ENCODE results near the gene MAPK14. TPM values are rescaled to one million over a fixed set of nuclear protein-coding genes. Genes with fewer than 3 reads are reported as not detected.
A peak's percentile ranks its signal among the peaks of the same experiment; 100 is the strongest.

MAPK14 gene
- total RNA-seq, 1 donor from 2014 or later = 65.0 TPM

GRCh38 chr6:36095497-36096391 is 68.1 kb downstream of the MAPK14 start:
- peaks cover 21% of the 10 kb centered on the region for H3F3A ChIP-seq (ENCODE audit: low read depth)
- DNase-seq (ENCODE audit: low spot score) = no peak
- Mint-ChIP-seq H3K27me3 (ENCODE audit: insufficient read depth, low read depth) (no peaks in the 10 kb centered on the region), H3K36me3 (peaks cover 4% of the 10 kb centered on the region), H3K4me1 (peaks cover 30% of the 10 kb centered on the region), H3K27ac (peak overlapping the region; percentile 76), H3K4me3 (no peak overlapping the region), H3K9me3 (no peaks in the 10 kb centered on the region)
- H3K27me3 ChIP-seq = no peaks in the 10 kb centered on the region
- no peaks in the 10 kb centered on the region for H4K20me1 ChIP-seq (ENCODE audit: low read depth)
- H3K36me3 ChIP-seq = no peaks in the 10 kb centered on the region
- H2AFZ ChIP-seq (replicated peaks) = no peak overlapping the region
- H3K4me1 ChIP-seq = peaks cover 14% of the 10 kb centered on the region
- no peaks in the 10 kb centered on the region for H3K9me3 ChIP-seq (ENCODE audit: low read depth)
- TF ChIP-seq EZH2phosphoT487 (IDR thresholded peaks at IDR 0.05) (no peak), EZH2 (IDR thresholded peaks at IDR 0.05) (no peak), CTCF (IDR thresholded peaks at IDR 0.05) (no peak)
- H3K9ac ChIP-seq = no peak overlapping the region
- no peak overlapping the region for H3K4me3 ChIP-seq
- no peak overlapping the region for H3K27ac ChIP-seq
- no peaks in the 10 kb centered on the region for H3K79me2 ChIP-seq (ENCODE audit: low read depth)
- no peak overlapping the region for H3K4me2 ChIP-seq

- peaks cover 30% of the 10 kb centered on the region for H3K4me1 Mint-ChIP-seq
- no peaks in the 10 kb centered on the region for H3K27me3 Mint-ChIP-seq (ENCODE audit: insufficient read depth, low read depth)
These were observed 70.8 kb downstream of the MAPK14 start for GRCh38 chr6:36098253-36098919.

More at GRCh38 chr6:36098253-36098919, 70.8 kb downstream of the MAPK14 start:
- no peak for DNase-seq (ENCODE audit: low spot score)
- Histone ChIP-seq H3K36me3 (no peaks in the 10 kb centered on the region), H3K27me3 (no peaks in the 10 kb centered on the region), H3K4me3 (no peak overlapping the region), H3K79me2 (ENCODE audit: low read depth) (no peaks in the 10 kb centered on the region), H3K9me3 (ENCODE audit: low read depth) (no peaks in the 10 kb centered on the region), H3K9ac (no peak overlapping the region), H2AFZ (replicated peaks) (no peak overlapping the region), H3K27ac (no peak overlapping the region), H3F3A (ENCODE audit: low read depth) (peaks cover 18% of the 10 kb centered on the region), H3K4me2 (no peak overlapping the region), H3K4me1 (peaks cover 14% of the 10 kb centered on the region), H4K20me1 (ENCODE audit: low read depth) (no peaks in the 10 kb centered on the region)
- Mint-ChIP-seq H3K36me3 (peaks cover 6% of the 10 kb centered on the region), H3K27ac (peak overlapping the region; percentile 27), H3K9me3 (no peaks in the 10 kb centered on the region), H3K4me3 (no peak overlapping the region)
- TF ChIP-seq CTCF (IDR thresholded peaks at IDR 0.05) (no peak), EZH2phosphoT487 (IDR thresholded peaks at IDR 0.05) (no peak), EZH2 (IDR thresholded peaks at IDR 0.05) (no peak)

Measured in neural progenitor cell (in vitro differentiated cells).